A549 (cell line): ENCODE data around the gene RBP3. TPM values are rescaled to one million over a fixed set of nuclear protein-coding genes. Genes with fewer than 3 reads are reported as not detected.

Source experiments
- ATAC-seq, 2 experiments: fragments of 200-7000 bp in 1 of 2; fragments of >200 bp in 1 of 2; cut with Nextera tagmentation in 1 of 2; cut with Tn5 transposase in 1 of 2; 3 replicates each; pipeline versions ENCODE4 v1.8.0 to v1.9.1; 2018 to 2020; ENCODE audit warnings: mild to moderate bottlenecking in 1 of 2, moderate library complexity in 1 of 2
- CTCF ChIA-PET: fragments of 300-600 bp; sonication (Branson Sonifier 250); formaldehyde crosslinking; extraction: SDS; loops from one replicate; lab custom pipeline; 2021; ENCODE audit warnings: antibody characterized with exemption, inconsistent platforms; lab: Yijun Ruan, JAX
- POLR2A ChIA-PET: fragments of 350-600 bp; formaldehyde crosslinking; extraction: SDS; loops from one replicate; lab custom pipeline; 2021; ENCODE audit warnings: antibody characterized with exemption, inconsistent platforms; lab: Yijun Ruan, JAX
- DNase-seq, 2 experiments: peaks; one replicate each; pipeline versions ENCODE4 v3.0.0 to v3.0.0-alpha.2; 2011 to 2016; ENCODE audit warnings: low read depth in 1 of 2, low spot score in 1 of 2
- FAIRE-seq: peaks from 2 replicates; lab custom pipeline; 2011; peaks lifted over from hg19 to GRCh38; lab: Jason Lieb, UNC
- H3K27ac ChIP-seq, 2 experiments: fragments of >200 bp; sonication (Bioruptor Twin); formaldehyde crosslinking; 3 replicates each; pipeline ENCODE4 v1.5.1; 2016 to 2017
- H3K4me1 ChIP-seq: fragments of >200 bp; sonication (Bioruptor Twin); formaldehyde crosslinking; 3 replicates; pipeline ENCODE4 v1.6.1; 2016
- H3K4me2 ChIP-seq: fragments of >200 bp; sonication (Bioruptor Twin); formaldehyde crosslinking; 3 replicates; pipeline ENCODE4 v1.6.1; 2016
- H3K4me3 ChIP-seq: fragments of >200 bp; sonication (Bioruptor Twin); formaldehyde crosslinking; 3 replicates; pipeline ENCODE4 v1.5.1; 2016
- H3K9me3 ChIP-seq: fragments of >200 bp; sonication (Bioruptor Twin); formaldehyde crosslinking; 3 replicates; pipeline ENCODE4 v1.6.1; 2016
- BHLHE40 ChIP-seq: IDR thresholded peaks from 2 replicates; pipeline ENCODE4 v1.6.1; 2012; ENCODE audit warnings: low read depth, low read length, inconsistent platforms
- CBX2 ChIP-seq: fragments of 200-600 bp; sonication (generic); IDR thresholded peaks from 2 replicates; pipeline ENCODE4 v1.6.1; 2016; ENCODE audit warnings: low read depth, mild to moderate bottlenecking, borderline replicate concordance
- CEBPB ChIP-seq, 2 experiments: fragments of >200 bp in 1 of 2; sonication (Bioruptor Twin) in 1 of 2; formaldehyde crosslinking in 1 of 2; IDR thresholded peaks; 2 replicates each; pipeline ENCODE4 v1.6.1; 2012 to 2016
- CTCF ChIP-seq: fragments of >200 bp; sonication (Bioruptor Twin); formaldehyde crosslinking; IDR thresholded peaks from 3 replicates; pipeline ENCODE4 v1.5.1; 2016
- ELK1 ChIP-seq: fragments of 150-350 bp; IDR thresholded peaks from 2 replicates; pipeline ENCODE4 v1.6.1; 2014; ENCODE audit warnings: low read depth, mild to moderate bottlenecking, low read length
- ESRRA ChIP-seq: fragments of 150-350 bp; IDR thresholded peaks from 2 replicates; pipeline ENCODE4 v1.6.1; 2014; ENCODE audit warnings: mild to moderate bottlenecking, low read length, borderline replicate concordance
- HOXB5 ChIP-seq: fragments of 250-450 bp; sonication (Bioruptor Pico); IDR thresholded peaks from 2 replicates; pipeline ENCODE4 v1.5.0; 2020; ENCODE audit warnings: mild to moderate bottlenecking, moderate library complexity
- JUN ChIP-seq, 2 experiments: fragments of >200 bp; sonication (Bioruptor Twin); formaldehyde crosslinking; IDR thresholded peaks; 2 replicates in 1 of 2; 3 replicates in 1 of 2; pipeline ENCODE4 v1.6.1; 2016 to 2017
- MAFK ChIP-seq: fragments of 450-650 bp; IDR thresholded peaks from 2 replicates; pipeline ENCODE4 v1.6.1; 2014; ENCODE audit not compliant: partially characterized antibody
- MYC ChIP-seq: IDR thresholded peaks from 2 replicates; pipeline ENCODE4 v1.6.1; 2012; ENCODE audit warnings: mild to moderate bottlenecking, inconsistent platforms, low read length, improper control_type of control experiment, borderline replicate concordance
- NFE2L2 ChIP-seq: fragments of 150-350 bp; conservative IDR thresholded peaks from 2 replicates; pipeline ENCODE4 v1.6.1; 2014; ENCODE audit warnings: low read length
- PHF8 ChIP-seq: fragments of 200-600 bp; sonication (generic); IDR thresholded peaks from 2 replicates; pipeline ENCODE4 v1.6.1; 2016; ENCODE audit warnings: low read depth, mild to moderate bottlenecking, antibody characterized with exemption, moderate library complexity, borderline replicate concordance
- POLR2A ChIP-seq: IDR thresholded peaks from 2 replicates; pipeline ENCODE4 v1.6.1; 2012; ENCODE audit warnings: mild to moderate bottlenecking, low read length
- RCOR1 ChIP-seq: fragments of 150-350 bp; IDR thresholded peaks from 2 replicates; pipeline ENCODE4 v1.6.1; 2014; ENCODE audit warnings: antibody characterized with exemption, low read length, low read depth
- USF2 ChIP-seq: fragments of 450-650 bp; IDR thresholded peaks from 2 replicates; pipeline ENCODE4 v1.6.1; 2014; ENCODE audit warnings: antibody characterized with exemption
- ZC3H11A ChIP-seq: fragments of 450-650 bp; IDR thresholded peaks from 2 replicates; pipeline ENCODE4 v1.6.1; 2014; ENCODE audit warnings: antibody characterized with exemption, mild to moderate bottlenecking
- WGBS: methylation state at CpG from one replicate; pipeline ENCODE4 v1.1.6; 2017; ENCODE audit errors: missing lambda C conversion rate; 5-methylcytosine and 5-hydroxymethylcytosine counted together
- polyA plus RNA-seq, 4 experiments: library from polyadenylated mRNA; depleted of rRNA in 3 of 4; stranded (reverse); fragments of >200 nt; fragmentation: RNase III in 1 of 4; extraction: RNeasy Plus Mini Kit Qiagen cat#74134 plus additional on column Dnase treatment in 1 of 4; gene quantifications; 2 replicates in 3 of 4; 3 replicates in 1 of 4; pipeline ENCODE4 v1.2.3, GENCODE V29; 2011 to 2017
- TF ChIP-seq, protein P1 (sequence below): fragments of 250-450 bp; sonication (Bioruptor Pico); IDR thresholded peaks from 2 replicates; pipeline ENCODE4 v1.5.0; 2021; ENCODE audit warnings: mild to moderate bottlenecking, moderate library complexity, borderline replicate concordance

RBP3 gene
- polyA plus RNA-seq, 2 of the 4 experiments (the other 2 are of a cell fraction): not detected

GRCh38 chr10:47303105-47303504, 45.1 kb upstream of the RBP3 start:
- Histone ChIP-seq H3K4me2 (no peak overlapping the region), H3K4me1 (no peaks in the 10 kb centered on the region), H3K4me3 (no peak overlapping the region), H3K27ac (no peak overlapping the region), H3K9me3 (no peaks in the 10 kb centered on the region)
- ATAC-seq (no peak), DNase-seq (no peak), FAIRE-seq (no peak)
- ChIA-PET CTCF (interaction anchor here (3.4 to 3.5 kb wide), 3 partner anchors 9 to 278 kb away, joined by 13 to 26 read pairs (median 20); no protein-coding TSS in a partner anchor), POLR2A (no interaction called here)
- WGBS: 54% methylated on average over 7 of the region's 7 CpGs
- no peak for TF ChIP-seq CTCF
- TF ChIP-seq POLR2A: no peak
- TF ChIP-seq, protein P1, sequence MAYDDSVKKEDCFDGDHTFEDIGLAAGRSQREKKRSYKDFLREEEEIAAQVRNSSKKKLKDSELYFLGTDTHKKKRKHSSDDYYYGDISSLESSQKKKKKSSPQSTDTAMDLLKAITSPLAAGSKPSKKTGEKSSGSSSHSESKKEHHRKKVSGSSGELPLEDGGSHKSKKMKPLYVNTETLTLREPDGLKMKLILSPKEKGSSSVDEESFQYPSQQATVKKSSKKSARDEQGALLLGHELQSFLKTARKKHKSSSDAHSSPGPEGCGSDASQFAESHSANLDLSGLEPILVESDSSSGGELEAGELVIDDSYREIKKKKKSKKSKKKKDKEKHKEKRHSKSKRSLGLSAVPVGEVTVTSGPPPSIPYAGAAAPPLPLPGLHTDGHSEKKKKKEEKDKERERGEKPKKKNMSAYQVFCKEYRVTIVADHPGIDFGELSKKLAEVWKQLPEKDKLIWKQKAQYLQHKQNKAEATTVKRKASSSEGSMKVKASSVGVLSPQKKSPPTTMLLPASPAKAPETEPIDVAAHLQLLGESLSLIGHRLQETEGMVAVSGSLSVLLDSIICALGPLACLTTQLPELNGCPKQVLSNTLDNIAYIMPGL: no peak
- TF ChIP-seq CBX2: no peak
- no peak for TF ChIP-seq RCOR1
- no peak for TF ChIP-seq CEBPB (IDR thresholded peaks at IDR 0.05)
- TF ChIP-seq ZC3H11A: no peak
- no peak for TF ChIP-seq USF2

- TF ChIP-seq CTCF: no peak
- TF ChIP-seq ESRRA: no peak
- TF ChIP-seq BHLHE40: no peak
- no peak for TF ChIP-seq PHF8
- TF ChIP-seq CBX2: no peak
- no peak for TF ChIP-seq JUN (IDR thresholded peaks at IDR 0.05)
- TF ChIP-seq MYC: no peak
- TF ChIP-seq ZC3H11A: no peak
- TF ChIP-seq NFE2L2: no peak
- no peak for TF ChIP-seq ELK1
- TF ChIP-seq HOXB5 (CRISPR knock-in tag): no peak
- no peak for TF ChIP-seq MAFK
- ChIA-PET POLR2A (no interaction called here), CTCF (interaction anchor here (3.4 to 3.5 kb wide), 2 partner anchors 8 to 279 kb away, joined by 20 to 26 read pairs; no protein-coding TSS in a partner anchor)
- Histone ChIP-seq H3K9me3 (no peaks in the 10 kb centered on the region), H3K27ac (no peak overlapping the region), H3K4me3 (no peak overlapping the region), H3K4me1 (no peaks in the 10 kb centered on the region), H3K4me2 (no peak overlapping the region)
- WGBS: 49% methylated on average over 6 of the region's 6 CpGs
- ATAC-seq (no peak), DNase-seq (no peak), FAIRE-seq (no peak)
Observed at GRCh38 chr10:47303866-47304265, 44.3 kb upstream of the RBP3 start.
